SH-SY5Y (cell line): ENCODE results near the gene MARCHF3.

Experiments used
- GATA2 ChIP-seq: IDR thresholded peaks from 2 replicates; pipeline ENCODE4 v1.6.1; 2011; ENCODE audit warnings: mild to moderate bottlenecking, low read depth, low read length
- GATA3 ChIP-seq: IDR thresholded peaks from 2 replicates; pipeline ENCODE4 v1.6.1; 2011; ENCODE audit warnings: low read depth, mild to moderate bottlenecking, low read length, moderate library complexity

GRCh38 chr5:127074466-127074865 lies 44.1 kb upstream of the MARCHF3 start:
- TF ChIP-seq GATA3 (no peak), GATA2 (no peak)
